C4-2B (cell line): Measurements from ENCODE around the gene KRTAP12-3.

Source experiments
- CTCF ChIP-seq: fragments of 450-650 bp; conservative IDR thresholded peaks from 2 replicates; pipeline ENCODE4 v1.5.1; 2017; ENCODE audit warnings: mild to moderate bottlenecking
- ZFX ChIP-seq: fragments of 450-650 bp; IDR thresholded peaks from 2 replicates; pipeline ENCODE4 v1.6.1; 2017

GRCh38 chr21:44697811-44698734 lies 40.3 kb downstream of the KRTAP12-3 start:
- TF ChIP-seq CTCF: no peak
- no peak for TF ChIP-seq ZFX
